ENCODE results near the gene SNURF. TPM values are rescaled to one million over a fixed set of nuclear protein-coding genes. Genes with fewer than 3 reads are reported as not detected.
"Not testable (repeated sequence)": the region's sequence is repeated elsewhere in the genome, so short reads cannot be mapped to it uniquely, and the experiment has no call there.

SNURF gene
- total RNA-seq, 2 experiments from 2014 or later, result 6.8 TPM; not detected in 1

DNA sequence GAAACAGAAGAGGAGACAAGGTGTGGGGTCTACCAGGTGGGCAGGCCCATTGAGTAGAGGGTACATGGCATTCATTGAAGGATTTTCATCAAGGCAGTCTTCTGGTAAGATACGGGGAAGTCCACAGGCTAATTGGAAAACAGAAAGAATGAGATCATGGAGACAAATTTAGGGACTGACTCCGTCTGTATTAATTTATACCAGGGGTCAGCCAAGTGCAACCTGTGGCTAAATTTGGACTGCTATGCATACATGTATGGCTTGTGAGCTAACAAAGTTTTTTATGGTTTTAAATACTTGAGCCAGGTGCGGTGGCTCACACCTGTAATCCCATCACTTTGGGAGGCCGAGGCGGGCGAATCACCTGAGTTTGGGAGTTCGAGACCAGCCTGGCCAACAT, 21.1 kb upstream of the SNURF start:
- Histone ChIP-seq H3K79me2 (ENCODE audit: insufficient read depth, low read depth, low read length) (no peaks in the 10 kb centered on the region), H3K4me1 (ENCODE audit: insufficient read depth, low read length, poor library complexity, severe bottlenecking) (no peaks in the 10 kb centered on the region), H3K9me3 (ENCODE audit: low read length) (no peaks in the 10 kb centered on the region), H3K4me2 (ENCODE audit: low read length) (no peak overlapping the region), H3K9me2 (ENCODE audit: insufficient read depth, low read length) (no peaks in the 10 kb centered on the region), H2AFZ (ENCODE audit: low read length) (no peak overlapping the region), H3K27ac (ENCODE audit: low read depth, low read length, poor library complexity, severe bottlenecking) (no peak overlapping the region), H4K20me1 (ENCODE audit: insufficient read depth, low read length) (no peaks in the 10 kb centered on the region), H3K36me3 (ENCODE audit: insufficient read depth, low read length) (no peaks in the 10 kb centered on the region), H3K4me3 (ENCODE audit: low read depth, low read length, poor library complexity, severe bottlenecking) (no peak overlapping the region)
- no peak for TF ChIP-seq EZH2phosphoT487 (IDR thresholded peaks at IDR 0.05; ENCODE audit: borderline replicate concordance, low read depth, low read length)
- TF ChIP-seq, protein P1, sequence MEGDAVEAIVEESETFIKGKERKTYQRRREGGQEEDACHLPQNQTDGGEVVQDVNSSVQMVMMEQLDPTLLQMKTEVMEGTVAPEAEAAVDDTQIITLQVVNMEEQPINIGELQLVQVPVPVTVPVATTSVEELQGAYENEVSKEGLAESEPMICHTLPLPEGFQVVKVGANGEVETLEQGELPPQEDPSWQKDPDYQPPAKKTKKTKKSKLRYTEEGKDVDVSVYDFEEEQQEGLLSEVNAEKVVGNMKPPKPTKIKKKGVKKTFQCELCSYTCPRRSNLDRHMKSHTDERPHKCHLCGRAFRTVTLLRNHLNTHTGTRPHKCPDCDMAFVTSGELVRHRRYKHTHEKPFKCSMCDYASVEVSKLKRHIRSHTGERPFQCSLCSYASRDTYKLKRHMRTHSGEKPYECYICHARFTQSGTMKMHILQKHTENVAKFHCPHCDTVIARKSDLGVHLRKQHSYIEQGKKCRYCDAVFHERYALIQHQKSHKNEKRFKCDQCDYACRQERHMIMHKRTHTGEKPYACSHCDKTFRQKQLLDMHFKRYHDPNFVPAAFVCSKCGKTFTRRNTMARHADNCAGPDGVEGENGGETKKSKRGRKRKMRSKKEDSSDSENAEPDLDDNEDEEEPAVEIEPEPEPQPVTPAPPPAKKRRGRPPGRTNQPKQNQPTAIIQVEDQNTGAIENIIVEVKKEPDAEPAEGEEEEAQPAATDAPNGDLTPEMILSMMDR (conservative IDR thresholded peaks at IDR 0.05; ENCODE audit: low read length), result no peak
- POLR2A ChIA-PET, result no interaction called here
- no peak for DNase-seq (ENCODE audit: low spot score)
- CTCF ChIA-PET (ENCODE audit: unreplicated experiment), result no interaction called here
- intact Hi-C loops (cut with micrococcal nuclease; ENCODE audit: unreplicated experiment), result no loop called here
- no TSS peak for BruUV-seq (replicated peaks)

DNA sequence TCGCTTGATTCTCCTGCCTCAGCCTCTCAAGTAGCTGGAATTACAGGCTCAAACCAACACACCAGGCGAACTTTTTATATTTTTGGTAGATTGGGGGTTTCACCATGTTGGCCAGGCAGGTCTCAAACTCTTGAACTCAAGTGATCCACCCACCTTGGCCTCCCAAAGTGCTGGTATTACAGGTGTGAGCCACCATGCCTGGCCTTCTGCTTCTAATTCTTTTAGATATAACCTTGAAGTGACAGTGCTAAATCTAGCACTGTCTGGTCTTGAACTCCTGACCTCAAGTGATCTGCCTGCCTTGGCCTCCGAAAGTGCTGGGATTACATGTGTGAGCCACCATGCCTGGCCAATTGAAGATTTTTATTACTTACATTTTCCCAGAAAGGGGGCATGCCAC, 16.6 kb upstream of the SNURF start:
- H2AFZ ChIP-seq (ENCODE audit: low read length); H3K27ac ChIP-seq (ENCODE audit: low read depth, low read length, poor library complexity, severe bottlenecking); BruUV-seq (replicated peaks); POLR2A ChIA-PET; H3K9me3 ChIP-seq (ENCODE audit: low read length); DNase-seq (ENCODE audit: low spot score); H3K9me2 ChIP-seq (ENCODE audit: insufficient read depth, low read length); intact Hi-C loops (cut with micrococcal nuclease; ENCODE audit: unreplicated experiment); H4K20me1 ChIP-seq (ENCODE audit: insufficient read depth, low read length); H3K4me1 ChIP-seq (ENCODE audit: insufficient read depth, low read length, poor library complexity, severe bottlenecking); H3K4me2 ChIP-seq (ENCODE audit: low read length); H3K36me3 ChIP-seq (ENCODE audit: insufficient read depth, low read length); H3K79me2 ChIP-seq (ENCODE audit: insufficient read depth, low read depth, low read length); CTCF ChIA-PET (ENCODE audit: unreplicated experiment); H3K4me3 ChIP-seq (ENCODE audit: low read depth, low read length, poor library complexity, severe bottlenecking): not testable (repeated sequence)

DNA sequence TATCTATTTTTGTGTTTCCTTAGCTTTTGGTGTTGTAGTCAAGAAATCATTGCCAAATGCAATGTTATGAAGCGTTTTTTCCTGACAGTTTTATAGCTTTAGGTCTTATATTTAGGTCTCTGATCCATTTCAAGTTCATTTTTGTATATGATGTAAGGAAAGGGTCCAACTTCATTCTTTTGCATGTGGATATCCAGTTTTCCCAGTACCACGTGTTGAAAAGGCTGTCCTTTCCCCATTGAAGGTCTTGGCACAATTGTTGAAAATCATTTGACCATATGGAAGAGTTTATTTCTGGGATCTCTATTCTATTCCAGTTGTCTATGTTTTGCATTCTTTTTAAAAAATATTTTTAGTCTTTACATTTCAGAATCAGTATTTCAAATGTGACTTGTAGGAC, 14.6 kb upstream of the SNURF start:
- CTCF ChIA-PET (ENCODE audit: unreplicated experiment), result no interaction called here
- no TSS peak for BruUV-seq (replicated peaks)
- no peaks in the 10 kb centered on the region for H3K79me2 ChIP-seq (ENCODE audit: insufficient read depth, low read depth, low read length)

More for the DNA sequence above, 14.6 kb upstream of the SNURF start:
- H3K4me3 ChIP-seq (ENCODE audit: low read depth, low read length, poor library complexity, severe bottlenecking), result no peak overlapping the region
- no peak overlapping the region for H2AFZ ChIP-seq (ENCODE audit: low read length)
- H3K36me3 ChIP-seq (ENCODE audit: insufficient read depth, low read length), result no peaks in the 10 kb centered on the region
- H3K4me1 ChIP-seq (ENCODE audit: insufficient read depth, low read length, poor library complexity, severe bottlenecking), result no peaks in the 10 kb centered on the region
- DNase-seq (ENCODE audit: low spot score), result no peak
- POLR2A ChIA-PET, result interaction anchor here (0.6 kb wide), 1 partner anchor 21 kb away, joined by 3 read pairs; no protein-coding TSS in a partner anchor
- H3K9me2 ChIP-seq (ENCODE audit: insufficient read depth, low read length), result no peaks in the 10 kb centered on the region
- TF ChIP-seq, protein P1 (conservative IDR thresholded peaks at IDR 0.05; ENCODE audit: low read length), result no peak
- no peak for TF ChIP-seq EZH2phosphoT487 (IDR thresholded peaks at IDR 0.05; ENCODE audit: borderline replicate concordance, low read depth, low read length)
- H3K4me2 ChIP-seq (ENCODE audit: low read length), result no peak overlapping the region
- intact Hi-C loops (cut with micrococcal nuclease; ENCODE audit: unreplicated experiment), result no loop called here
- H3K27ac ChIP-seq (ENCODE audit: low read depth, low read length, poor library complexity, severe bottlenecking), result no peak overlapping the region
- H3K9me3 ChIP-seq (ENCODE audit: low read length), result no peaks in the 10 kb centered on the region; the same call in 1 of the 2 replicates
- H4K20me1 ChIP-seq (ENCODE audit: insufficient read depth, low read length), result no peaks in the 10 kb centered on the region
